PFSK-1 (cell line): ENCODE results near the gene FOXM1.

Experiments
- FOXP2 ChIP-seq: optimal IDR thresholded peaks from 2 replicates; pipeline ENCODE3; 2011; ENCODE audit warnings: borderline replicate concordance, control low read depth, inconsistent platforms; ENCODE audit not compliant: insufficient read depth; ENCODE audit errors: extremely low read length, extremely low read depth
- POLR2AphosphoS5 ChIP-seq: IDR thresholded peaks from 2 replicates; pipeline ENCODE4 v1.6.1; 2012; ENCODE audit warnings: low read depth, mild to moderate bottlenecking, control low read depth, low read length, moderate library complexity
- SIN3A ChIP-seq: IDR thresholded peaks from 2 replicates; pipeline ENCODE4 v1.6.1; 2012; ENCODE audit warnings: mild to moderate bottlenecking, low read length, moderate library complexity, borderline replicate concordance; ENCODE audit not compliant: insufficient read depth
- TAF1 ChIP-seq: IDR thresholded peaks from 2 replicates; pipeline ENCODE4 v1.6.1; 2012; ENCODE audit warnings: low read length, control low read depth, borderline replicate concordance; ENCODE audit not compliant: insufficient read depth
- TF ChIP-seq, protein P1 (sequence below), 2 experiments: IDR thresholded peaks; 2 replicates each; pipeline versions ENCODE4 v1.6.1 to v1.8.0; 2011 to 2012; ENCODE audit warnings: low read depth in 2 of 2, low read length in 2 of 2, control low read depth in 1 of 2, inconsistent platforms in 1 of 2, mild to moderate bottlenecking in 1 of 2, moderate library complexity in 1 of 2; ENCODE audit not compliant: insufficient read depth in 1 of 2

Gene FOXM1

GRCh38 chr12:2857021-2857431, 19.9 kb downstream of the FOXM1 start, which contains the start of gene TEX52:
Gene TEX52, minus strand, starts transcription at chr12:2857039. Its CDS starts 13 bp downstream, at chr12:2857026.
- no peak for TF ChIP-seq FOXP2
- TF ChIP-seq, protein P1, sequence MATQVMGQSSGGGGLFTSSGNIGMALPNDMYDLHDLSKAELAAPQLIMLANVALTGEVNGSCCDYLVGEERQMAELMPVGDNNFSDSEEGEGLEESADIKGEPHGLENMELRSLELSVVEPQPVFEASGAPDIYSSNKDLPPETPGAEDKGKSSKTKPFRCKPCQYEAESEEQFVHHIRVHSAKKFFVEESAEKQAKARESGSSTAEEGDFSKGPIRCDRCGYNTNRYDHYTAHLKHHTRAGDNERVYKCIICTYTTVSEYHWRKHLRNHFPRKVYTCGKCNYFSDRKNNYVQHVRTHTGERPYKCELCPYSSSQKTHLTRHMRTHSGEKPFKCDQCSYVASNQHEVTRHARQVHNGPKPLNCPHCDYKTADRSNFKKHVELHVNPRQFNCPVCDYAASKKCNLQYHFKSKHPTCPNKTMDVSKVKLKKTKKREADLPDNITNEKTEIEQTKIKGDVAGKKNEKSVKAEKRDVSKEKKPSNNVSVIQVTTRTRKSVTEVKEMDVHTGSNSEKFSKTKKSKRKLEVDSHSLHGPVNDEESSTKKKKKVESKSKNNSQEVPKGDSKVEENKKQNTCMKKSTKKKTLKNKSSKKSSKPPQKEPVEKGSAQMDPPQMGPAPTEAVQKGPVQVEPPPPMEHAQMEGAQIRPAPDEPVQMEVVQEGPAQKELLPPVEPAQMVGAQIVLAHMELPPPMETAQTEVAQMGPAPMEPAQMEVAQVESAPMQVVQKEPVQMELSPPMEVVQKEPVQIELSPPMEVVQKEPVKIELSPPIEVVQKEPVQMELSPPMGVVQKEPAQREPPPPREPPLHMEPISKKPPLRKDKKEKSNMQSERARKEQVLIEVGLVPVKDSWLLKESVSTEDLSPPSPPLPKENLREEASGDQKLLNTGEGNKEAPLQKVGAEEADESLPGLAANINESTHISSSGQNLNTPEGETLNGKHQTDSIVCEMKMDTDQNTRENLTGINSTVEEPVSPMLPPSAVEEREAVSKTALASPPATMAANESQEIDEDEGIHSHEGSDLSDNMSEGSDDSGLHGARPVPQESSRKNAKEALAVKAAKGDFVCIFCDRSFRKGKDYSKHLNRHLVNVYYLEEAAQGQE (IDR thresholded peaks at IDR 0.05; ENCODE audit: insufficient read depth in 1 of 2, low read depth in 2 of 2, low read length in 2 of 2), result no peak
- no peak for TF ChIP-seq TAF1
- TF ChIP-seq POLR2AphosphoS5, result no peak; the same call in 1 of the 2 replicates
- no peak for TF ChIP-seq SIN3A

- no peak for TF ChIP-seq SIN3A
- no peak for TF ChIP-seq FOXP2
- TF ChIP-seq POLR2AphosphoS5, result no peak
- TF ChIP-seq TAF1, result no peak
- TF ChIP-seq, protein P1 (IDR thresholded peaks at IDR 0.05; ENCODE audit: insufficient read depth in 1 of 2, low read depth in 2 of 2, low read length in 2 of 2), result no peak
Observed at GRCh38 chr12:2856051-2856450, 20.9 kb downstream of the FOXM1 start.

DNA sequence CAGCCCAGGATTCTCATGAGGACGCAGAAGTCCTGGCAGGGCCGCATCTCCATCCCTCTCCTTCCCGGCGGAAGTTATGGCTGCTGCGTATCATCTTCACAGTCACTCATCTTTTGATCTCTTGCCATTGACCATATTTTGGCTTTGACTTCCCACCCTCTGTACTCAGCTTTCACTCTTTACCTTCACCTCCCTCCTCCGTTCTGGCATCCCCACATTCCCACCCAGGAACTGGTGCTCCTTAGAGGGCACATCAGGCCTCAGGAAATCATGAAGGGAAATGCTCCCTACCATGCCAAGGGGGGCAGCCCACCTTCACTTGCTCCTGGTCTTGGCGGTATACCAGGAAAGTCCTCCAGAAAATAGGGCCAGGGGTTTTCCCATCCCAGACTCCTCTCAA, 21.4 kb downstream of the FOXM1 start:
- no peak for TF ChIP-seq FOXP2
- TF ChIP-seq, protein P1 (IDR thresholded peaks at IDR 0.05; ENCODE audit: insufficient read depth in 1 of 2, low read depth in 2 of 2, low read length in 2 of 2), result no peak
- TF ChIP-seq SIN3A, result no peak
- TF ChIP-seq TAF1, result no peak
- no peak for TF ChIP-seq POLR2AphosphoS5

DNA sequence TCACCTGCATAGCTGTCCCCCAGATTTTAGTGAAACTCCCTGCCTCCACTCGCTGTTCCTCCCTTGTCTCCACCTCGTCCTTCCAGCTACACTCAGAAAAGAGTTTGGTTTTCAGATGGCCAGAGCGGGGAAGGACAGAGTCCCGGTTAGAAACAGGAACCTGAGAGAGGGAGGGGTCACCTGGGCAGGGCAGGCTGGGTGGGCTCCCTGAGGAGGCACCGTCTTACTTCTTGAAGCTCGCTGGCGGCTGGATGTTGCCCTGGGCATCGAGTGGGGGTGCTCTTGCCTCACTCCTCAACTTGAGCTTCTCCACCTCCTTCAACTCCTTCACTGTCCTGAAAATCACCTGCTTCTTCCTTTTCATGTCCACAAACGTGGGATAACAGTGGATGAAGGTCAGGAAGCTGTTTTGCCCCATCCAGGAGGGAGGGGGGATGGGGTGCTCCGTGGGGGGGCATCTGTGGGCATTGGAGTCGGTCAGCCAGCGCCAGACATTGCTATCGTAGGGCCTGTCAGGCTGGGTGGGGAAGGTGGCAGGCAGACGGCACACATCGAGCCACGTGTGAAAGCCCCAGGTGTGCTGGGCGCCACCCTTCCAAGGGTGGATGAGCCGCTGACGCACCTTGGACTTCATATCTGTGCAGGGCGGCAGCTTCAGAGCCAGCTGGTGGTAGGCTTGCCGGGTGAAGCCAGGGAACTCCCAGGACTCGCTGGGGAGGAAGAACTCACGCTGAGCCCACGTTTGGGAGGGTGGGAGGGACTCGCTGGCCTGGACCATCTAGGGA, 22.1 kb downstream of the FOXM1 start:
- TF ChIP-seq POLR2AphosphoS5 (no peak), TAF1 (no peak), FOXP2 (no peak), SIN3A (no peak)
- TF ChIP-seq, protein P1 (IDR thresholded peaks at IDR 0.05; ENCODE audit: insufficient read depth in 1 of 2, low read depth in 2 of 2, low read length in 2 of 2), result no peak

- no peak for TF ChIP-seq POLR2AphosphoS5
- TF ChIP-seq TAF1, result no peak
- no peak for TF ChIP-seq FOXP2
- TF ChIP-seq, protein P1 (IDR thresholded peaks at IDR 0.05; ENCODE audit: insufficient read depth in 1 of 2, low read depth in 2 of 2, low read length in 2 of 2), result no peak
- no peak for TF ChIP-seq SIN3A
Observed at GRCh38 chr12:2853626-2854025, 23.3 kb downstream of the FOXM1 start.
